GM18499 (cell line): ENCODE measurements around the gene RAI1.

Source experiments
- ATAC-seq: cut with Tn5 transposase; IDR thresholded peaks from one replicate; pipeline ENCODE4 v1.9.1; 2021; ENCODE audit warnings: moderate number of reproducible peaks; ENCODE audit not compliant: insufficient read depth, unreplicated experiment

The RAI1 gene

DNA sequence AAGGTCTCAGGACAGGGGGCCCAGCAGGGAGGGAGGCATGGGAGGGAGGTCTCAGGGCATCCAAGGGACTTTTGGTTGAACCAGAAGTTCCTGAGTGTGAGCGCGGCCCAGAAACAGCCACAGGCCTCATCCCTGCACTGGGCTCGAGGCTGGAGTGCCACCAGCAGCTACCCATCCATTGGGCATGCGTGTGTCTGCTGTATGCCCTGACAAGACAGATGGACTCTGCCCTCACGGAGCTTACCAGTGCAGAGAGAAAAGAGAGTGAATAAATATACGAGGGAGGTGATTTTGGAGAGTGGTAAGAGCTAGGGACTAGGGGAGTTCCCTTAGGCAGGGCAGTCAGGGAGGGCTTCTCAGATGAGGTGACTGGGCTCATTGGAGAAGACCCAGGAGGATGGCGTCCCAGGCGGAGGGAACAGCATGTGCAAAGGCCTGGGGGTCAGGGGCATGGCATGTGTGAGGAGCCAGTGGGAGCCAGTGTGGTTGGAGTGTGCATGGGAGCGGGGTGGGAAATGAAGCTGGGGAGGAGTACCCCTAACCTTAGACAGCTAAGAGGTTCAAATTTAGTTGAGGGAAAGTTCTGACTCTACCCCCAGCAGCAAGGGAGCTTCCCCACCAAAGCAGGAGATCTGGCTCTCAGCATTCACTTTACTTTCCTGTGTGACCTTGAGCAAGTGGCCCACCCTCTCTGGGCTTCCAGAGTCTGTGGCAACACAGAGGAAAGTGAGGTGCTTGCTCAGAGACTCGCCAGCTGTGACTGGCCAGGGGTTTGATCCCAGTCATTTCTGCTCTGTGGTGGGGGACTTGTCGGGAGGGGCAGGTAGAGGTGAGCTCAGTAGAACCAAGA lies 80.9 kb downstream of the RAI1 start:
- ATAC-seq, result no peak

DNA sequence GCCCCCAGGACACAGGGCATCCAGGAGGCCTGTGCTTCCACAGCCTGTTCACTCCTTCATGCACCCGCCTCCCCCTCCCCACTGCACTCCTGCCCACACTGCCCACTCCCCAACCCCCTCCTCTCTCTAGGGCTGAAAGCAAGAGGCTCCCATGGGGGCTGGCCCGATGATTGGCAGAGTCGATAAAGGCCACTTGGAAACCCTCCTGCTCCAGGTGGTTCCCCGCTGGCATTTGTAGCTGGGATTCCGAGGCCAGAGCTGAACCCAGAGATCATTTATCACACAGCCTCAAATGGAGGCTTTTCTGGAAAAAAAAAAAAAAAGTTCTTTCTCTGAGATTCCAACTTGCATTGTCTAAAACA lies 81.5 kb downstream of the RAI1 start:
- no peak for ATAC-seq

DNA sequence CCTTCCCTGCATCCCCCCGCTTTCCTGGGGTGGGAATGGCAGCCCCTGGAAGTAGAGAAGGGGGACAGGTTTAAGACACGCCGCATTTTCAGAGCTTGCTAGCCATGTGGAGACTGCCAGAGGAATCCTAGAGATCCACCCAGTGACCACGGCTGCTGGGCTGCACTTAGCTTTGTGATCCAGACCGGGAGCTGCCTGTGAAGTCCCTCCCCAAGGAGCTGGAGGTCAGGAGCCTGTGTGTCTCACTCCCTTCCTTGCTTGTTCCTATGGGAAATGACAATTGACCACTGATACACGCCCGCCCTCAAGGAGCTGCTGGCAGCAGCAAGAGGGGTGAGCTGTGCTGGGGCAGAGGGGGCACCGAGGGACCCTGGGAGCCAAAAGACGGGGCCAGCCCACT lies 81.9 kb downstream of the RAI1 start:
- ATAC-seq, result no peak

DNA sequence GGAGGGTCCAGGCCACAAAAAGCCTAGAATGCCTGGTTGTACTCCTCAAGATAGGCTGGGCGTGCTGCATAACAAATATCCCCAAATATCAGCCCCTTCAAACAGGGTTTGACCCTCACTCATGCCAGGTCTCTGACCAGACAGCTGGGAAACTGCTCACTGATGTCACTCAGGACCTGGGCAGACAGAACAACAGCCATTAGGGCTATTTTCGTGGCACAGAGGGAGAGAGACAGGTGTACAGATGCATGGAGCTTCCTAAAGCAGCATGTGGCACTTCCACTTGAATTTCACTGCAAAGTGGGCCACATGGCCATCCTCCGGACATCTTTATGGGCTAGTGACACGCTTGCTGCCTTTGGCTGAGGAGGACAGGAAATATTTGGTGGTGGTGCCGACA lies 82.5 kb downstream of the RAI1 start:
- ATAC-seq, result no peak

DNA sequence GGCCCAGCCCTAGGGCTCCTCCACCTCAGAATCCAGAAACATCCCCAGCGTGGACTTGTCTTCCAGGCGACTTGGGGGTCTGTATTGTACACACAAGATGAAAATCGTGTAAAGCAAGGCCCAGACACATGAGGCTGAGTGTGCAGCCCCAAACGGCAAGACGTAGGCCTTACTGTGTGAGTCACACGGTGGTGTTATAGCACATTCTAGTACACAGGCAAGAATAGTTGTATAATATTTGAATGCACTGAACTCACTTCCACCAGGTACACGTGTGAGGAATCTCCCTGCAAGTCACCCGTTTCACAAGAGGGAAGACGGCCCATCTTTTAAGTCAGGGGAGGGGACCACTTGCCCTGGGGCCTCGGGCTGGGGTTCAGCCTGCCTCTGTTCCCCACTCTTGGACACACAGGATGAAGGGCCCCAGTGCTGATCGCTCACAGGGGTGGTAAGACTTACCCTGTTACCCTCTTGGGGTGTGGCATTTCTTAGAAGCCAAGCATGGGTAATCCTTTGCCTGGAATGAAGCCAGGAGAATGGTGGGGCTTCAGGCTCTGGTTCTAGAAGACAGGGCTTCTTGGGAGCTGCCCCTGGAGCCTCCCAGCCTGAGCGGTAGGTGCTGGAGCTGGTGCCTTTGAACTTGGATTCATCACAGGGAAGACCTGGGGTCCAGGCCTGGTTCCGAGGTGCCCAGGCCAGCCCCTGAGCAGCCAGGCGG lies 84.3 kb downstream of the RAI1 start:
- ATAC-seq, result no peak

DNA sequence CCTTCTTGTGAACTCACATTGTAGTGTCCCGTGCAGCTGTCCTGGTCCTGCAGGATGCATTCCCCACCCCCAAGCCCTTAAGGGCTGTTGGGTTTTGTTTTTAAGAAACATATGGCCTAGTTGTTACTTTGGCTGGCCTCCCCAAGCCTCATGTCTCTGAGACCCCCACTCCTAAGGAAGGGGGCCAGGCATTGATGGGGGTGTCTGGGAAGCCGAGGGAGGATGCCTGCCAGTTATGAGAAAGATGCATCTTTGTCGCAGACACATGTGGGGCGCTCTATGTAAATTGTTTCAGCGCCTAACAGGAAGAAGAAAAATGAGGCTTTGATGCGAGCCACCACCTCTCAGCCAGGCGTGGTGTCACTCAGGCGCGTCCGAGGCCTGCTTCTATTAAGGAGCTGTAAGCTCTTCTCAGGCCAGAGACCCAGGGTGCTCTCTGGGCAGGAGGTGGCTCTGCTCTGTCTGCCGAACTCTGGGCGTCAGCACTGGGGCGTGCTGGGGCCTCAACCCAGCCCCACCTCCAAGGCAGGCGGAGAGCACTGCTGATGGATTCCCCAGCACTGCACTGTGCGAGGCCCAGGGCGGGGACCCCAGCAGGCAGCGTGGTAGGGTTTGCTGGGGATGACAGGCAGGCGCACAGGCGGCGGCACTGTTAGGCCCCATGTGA lies 85.0 kb downstream of the RAI1 start:
- ATAC-seq, result no peak

DNA sequence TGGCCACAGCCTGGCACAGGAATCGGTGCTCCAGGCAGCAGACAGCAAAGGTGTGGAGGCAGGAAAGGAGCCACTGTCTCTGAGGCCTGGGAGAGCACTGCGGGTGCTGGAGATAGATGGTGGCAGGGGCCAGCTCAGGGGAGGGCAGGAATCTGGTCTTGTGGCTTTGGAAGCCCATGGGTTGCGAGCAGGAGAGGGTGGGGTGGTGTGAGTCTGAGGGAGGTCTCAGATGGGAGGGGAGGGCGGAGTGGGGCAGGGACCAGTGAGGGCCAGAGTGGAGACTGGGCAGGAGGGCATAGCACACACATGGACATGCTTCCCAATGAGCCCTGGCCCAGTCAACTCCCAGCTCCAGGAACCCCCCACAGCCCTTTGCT lies 85.5 kb downstream of the RAI1 start:
- no peak for ATAC-seq

DNA sequence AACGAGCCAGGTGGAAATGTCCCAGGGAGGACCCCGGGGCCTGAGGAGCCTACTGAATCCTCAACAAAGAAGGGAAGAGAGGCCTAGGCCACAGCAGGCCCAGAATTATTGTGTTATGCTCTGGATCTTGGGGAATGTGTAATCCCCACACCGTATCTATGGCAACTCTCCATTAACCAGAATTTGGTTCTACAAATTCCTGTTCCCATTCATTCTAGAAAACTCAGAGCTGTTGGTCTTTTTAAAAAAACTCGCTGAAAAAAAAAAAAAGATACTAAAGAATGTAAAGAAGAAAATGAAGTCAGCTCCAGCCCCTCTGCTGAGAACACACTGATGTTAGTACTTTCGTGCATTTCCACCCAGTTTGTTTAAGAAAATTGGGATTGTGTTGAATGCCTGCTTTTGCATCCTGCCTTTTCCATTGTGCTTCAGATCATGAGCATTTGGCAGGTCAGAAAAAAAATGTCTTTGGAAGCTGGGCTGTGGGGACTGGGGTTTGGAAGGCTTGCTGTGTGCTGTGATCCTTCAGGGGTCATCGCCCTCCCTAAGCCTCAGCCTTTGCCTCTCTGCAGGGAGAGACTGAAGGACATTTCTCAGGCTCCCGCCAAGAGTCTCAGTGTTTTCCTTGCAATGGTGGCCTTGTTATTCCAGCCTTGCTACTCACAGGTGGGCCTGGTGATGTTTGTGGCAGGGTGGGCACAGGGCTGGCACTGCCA lies 86.1 kb downstream of the RAI1 start:
- no peak for ATAC-seq

DNA sequence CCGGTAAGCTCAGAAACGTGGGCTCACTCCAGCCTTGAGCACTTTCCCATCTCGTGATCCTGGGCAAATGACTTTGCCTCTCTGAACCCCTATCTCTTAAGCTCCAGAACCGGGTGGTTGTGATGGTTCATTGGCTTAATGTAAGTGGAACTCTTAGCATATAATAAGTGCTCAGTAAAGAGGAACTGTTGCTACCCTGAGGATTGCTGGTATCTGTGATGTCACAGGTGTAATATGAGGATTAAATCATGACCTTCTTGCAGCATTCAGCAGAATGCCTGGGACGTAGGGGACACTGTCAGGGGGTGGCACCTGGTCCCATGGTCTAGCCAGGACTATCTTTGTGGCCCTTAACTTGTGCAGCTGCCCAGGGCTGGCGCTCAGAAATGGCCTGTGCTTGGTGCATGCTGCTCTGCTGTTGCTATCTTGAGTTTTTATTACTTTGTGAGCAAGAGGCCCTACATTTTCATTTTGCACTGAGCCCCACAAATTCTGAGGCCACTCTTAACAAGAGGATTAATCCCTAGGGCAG lies 86.7 kb downstream of the RAI1 start:
- no peak for ATAC-seq

DNA sequence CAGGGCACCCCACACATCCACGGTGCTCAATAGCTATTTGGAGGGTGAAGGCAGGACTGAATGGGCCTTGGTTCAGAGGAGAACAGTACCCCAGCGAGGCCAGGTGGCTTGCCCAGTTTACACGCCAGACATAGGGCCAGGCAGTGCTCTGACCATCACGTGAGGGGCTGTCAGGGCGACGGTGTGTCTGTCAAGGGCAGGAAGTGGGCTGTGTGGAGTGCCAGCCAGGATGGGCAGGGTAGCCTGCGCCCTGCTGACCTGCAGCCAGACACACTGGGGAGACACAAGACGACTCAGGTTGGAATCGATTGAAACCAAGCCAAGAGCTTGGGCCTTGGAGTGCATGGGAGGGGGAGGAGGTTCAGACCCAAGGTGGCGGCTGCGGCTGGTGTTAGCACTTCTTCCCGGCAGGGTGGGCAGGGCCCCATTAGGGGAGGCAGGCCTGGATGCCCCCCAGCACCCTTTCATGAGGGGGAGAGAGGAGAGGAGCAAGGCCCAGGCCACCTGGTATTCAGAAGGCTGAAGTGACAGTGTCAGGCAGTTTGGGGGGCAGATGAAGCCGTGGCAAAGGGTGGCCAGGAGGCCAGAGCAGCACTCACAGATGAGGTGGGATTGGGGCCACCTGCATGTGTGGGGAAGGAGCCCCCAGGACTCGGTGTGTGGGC lies 87.3 kb downstream of the RAI1 start:
- ATAC-seq, result no peak

DNA sequence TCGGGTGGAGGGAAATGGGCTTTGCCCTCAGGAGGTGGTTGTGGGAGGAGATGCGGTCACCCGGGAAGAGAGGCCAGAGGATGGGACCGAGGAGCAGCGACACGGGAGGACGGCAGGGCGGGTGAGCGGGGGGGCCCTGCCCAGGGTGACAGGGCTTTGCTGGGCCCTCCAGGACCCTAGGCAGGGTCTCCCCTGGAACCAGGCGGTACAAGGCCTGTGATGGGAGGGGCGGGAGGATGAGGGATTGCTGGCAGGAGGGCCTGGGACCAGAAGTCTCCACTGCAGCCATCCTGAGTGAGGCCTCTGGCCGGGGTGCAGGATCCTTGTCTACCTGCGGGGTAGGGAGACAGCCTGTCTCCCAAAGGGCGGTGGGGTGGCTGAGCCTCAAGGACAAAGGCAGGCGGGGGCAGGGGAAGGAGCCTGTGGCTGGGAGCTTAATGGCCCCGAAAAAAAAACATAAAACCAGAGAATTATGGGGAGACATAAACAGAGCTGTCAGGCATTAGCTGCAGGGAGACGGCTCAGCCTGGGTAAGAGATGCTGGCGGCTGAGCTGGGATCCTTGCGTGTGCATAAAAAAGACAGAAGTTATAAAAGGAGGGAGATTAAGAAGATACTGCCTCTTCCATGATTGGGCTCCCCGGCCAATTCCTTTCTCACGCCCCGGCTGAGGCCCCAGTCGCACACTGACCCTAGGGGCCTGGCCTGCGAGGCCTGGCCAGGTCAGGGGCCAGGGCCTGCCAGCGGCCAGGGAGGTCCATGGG lies 88.8 kb downstream of the RAI1 start:
- no peak for ATAC-seq

DNA sequence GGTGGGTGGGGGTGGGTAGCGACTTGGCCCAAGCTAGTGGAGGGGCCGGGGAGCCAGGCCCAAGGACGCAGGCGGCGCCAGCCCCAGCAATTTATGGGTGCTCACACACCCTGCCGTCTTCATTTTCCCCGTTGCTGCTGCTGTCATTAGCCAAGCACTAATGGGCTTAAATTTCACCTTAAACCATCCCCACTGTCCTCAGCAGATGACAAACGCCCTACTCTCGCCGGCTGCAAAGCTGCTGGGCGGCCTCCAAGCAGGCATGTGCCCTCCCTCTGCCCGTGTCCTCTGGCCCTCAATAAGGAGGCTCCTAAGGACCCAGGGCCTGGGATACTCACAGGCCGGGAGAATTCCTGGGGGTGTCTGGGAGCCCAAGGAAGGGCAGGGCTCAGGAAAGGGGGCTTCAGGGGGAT lies 89.4 kb downstream of the RAI1 start:
- no peak for ATAC-seq

DNA sequence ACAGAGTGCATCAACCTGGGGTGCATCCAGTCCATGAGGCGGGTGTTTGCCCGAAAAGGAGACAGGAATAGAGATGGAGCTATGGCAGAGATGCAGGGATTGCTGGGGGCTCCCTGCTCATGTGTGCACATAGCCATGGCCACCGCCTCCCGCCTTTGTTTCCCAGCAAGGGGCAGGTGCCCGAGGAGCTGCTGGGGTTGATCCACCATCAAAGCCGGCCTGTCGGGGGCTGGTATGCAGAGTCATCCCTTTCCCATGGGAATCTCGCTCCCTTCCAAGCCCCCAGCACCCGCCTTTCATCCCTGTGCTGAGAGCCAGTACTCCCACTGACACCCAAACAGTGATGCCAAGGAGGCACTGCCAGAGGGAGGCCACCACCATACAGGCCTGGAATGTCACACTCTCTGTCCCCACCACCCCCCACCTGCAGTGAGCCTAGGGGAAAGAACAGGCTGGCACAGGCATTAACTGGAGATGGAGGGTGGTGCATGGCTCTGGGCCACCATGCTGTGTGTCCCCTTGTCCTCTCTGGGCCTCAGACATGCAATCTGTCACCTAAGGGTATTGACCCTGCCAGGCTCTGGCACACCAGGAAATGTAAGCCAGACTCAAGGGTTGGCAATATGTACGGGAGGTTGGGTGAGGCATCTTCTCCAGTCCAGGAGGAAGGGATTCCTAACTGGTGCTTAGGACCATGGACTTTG lies 90.4 kb downstream of the RAI1 start:
- ATAC-seq, result no peak

DNA sequence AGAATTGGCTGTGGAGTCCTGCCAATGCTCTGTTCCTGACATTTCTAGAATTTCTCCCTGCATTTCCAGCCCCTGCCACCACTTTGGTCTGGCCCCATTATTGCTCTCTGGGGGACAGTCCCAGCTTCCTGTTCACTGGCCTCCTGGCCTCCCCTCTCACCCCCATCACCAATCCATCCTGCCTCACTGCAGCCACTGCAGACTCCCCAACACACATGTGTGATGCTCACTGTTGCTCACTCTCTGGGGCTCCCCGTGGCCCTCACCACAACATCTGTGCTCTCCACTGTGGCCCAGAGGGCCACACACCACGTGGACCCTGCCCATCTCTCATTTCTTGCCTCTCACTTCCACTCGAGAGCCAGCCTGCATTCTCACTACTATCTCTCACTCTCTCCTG lies 91.0 kb downstream of the RAI1 start:
- ATAC-seq, result no peak

DNA sequence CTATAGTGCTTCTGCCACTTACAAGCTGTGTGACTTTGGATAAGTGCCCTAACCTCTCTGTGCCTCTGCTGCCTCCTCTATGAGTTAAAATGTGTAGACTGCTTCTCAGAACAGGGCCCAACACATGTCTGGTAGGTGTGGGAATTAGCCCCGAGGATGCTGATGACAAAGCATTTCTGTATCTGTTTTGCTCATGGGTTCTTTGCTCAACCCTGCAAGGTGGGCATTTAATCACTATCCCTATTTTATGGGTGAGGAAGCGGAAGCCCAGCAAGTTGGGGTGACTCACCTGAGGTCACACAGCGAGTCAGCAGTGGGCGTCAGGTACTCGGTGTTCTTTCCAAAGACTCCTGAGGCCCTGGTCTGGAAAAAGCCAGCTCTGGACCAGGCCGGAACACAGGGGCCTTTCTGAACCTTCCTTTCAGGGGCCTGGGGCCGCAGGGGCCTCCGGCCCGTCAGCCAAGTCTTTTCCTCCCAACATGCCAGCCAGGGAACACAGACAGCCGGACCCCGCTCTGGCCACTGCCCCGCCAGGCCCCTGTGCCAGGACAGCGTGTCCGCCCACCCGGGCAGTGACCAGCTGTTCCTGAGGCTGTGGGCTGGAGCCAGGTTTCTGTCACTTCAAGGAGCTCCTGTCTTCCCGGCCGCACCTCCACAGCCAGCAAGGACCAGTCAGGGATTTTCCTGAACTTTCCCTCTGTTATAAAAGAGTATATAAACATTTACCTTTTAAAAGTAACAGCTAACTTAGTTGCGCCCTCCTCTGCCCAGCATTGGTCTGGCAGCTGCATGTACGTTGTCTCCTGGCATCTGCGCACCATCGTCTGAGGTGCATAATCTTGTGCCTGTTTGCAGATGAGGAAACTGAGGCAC lies 93.0 kb downstream of the RAI1 start:
- ATAC-seq, result no peak

DNA sequence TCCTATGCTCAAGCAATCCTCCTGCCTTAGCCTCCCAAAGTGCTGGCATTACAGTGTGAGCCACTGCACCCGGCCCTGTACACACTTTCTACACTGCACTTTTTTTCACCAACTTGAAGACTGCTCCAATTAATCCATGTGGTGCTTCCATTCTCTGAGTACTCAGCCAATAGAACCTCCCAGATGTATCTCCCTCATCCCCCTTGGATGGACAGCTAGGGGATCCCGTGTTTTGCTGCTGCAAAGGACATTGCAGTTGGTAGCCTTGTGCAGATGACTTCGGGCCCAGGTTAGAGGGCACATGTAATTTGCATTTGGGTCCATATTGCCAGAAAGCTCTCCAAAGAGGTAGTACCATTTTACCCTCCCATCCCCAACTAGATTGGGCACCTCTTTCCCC lies 95.6 kb downstream of the RAI1 start:
- no peak for ATAC-seq

DNA sequence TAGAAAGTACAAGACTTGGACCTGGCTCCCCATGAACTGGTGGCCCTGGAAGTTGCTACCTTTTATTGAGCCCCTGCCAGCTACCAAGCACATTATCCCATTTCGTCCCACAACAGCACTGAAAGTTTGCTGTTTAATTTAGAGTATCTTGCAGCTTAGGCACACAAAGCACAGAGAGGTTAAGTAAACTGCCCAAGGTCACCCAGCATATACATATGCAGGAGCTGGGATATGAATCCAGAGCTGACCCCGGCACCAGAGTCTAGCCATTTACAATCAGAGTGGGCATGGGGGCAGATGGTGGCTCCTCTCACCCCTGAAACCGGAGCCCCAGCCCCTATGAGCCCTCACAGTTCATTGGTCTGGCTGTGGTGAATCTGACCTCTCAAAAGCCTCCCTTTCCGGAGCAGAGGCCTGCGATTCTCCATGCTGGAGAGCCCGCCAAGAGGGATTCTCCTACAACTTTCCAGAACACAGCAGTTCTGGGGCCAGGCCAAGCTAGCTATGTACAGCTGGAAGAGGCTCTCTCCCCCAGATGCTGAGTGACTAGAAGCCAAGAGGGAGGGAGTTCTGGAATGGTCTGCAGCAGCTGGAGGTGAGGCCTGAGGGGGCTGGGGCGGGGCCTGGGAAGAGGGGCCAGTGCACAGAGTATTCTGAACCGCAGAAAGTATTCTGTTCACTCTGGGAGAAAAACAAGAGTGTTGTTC lies 97.2 kb downstream of the RAI1 start:
- no peak for ATAC-seq
